ENCODE data around the gene RNF14.
"Not testable (repeated sequence)": the region's sequence is repeated elsewhere in the genome, so short reads cannot be mapped to it uniquely, and the experiment has no call there.

The RNF14 gene

DNA sequence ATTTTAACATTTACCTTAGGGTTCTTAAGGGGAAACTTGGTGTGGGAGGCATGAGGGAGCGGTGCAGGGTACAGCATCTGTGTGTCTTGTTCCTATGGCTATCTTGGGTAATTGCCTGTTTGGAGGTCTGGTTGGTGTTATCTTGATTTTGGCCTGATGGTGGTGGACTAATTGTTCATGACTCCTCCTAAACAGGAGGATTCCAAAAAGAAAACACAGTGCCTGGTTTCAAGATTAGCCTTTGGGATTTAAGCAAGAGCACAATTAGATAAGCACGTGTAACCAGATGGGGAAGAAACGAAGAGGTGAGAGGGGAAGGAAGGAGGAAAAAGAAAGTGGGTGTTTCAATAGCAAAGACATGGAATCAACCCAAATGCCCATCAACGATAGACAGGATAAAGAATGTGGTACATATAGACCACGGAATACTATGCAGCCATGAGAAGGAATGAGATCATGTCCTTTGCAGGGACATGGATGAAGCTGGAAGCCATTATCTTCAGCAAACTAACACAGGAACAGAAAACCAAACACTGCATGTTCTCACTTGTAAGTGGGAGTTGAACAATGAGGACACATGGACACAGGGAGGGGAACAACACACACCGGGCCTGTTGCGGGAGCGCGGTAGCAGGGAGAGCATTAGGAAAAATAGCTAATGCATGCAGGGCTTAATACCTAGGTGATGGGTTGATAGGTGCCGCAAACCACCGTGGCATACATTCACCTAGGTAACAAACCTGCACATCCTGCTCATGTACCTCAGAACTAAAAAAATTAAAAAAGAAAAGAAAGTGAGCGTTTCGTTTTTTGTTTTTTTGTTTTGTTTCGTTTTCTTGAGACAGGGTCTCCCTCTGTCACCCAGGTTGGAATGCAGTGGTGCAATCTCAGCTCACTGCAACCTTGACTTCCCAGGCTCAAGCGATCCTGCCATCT is 65.0 kb downstream of the RNF14 start:
- TF ChIP-seq ZNF8 (CRISPR knock-in tag; IDR thresholded peaks at IDR 0.05), result peak; percentile 59
- not testable (repeated sequence) for ATAC-seq

DNA sequence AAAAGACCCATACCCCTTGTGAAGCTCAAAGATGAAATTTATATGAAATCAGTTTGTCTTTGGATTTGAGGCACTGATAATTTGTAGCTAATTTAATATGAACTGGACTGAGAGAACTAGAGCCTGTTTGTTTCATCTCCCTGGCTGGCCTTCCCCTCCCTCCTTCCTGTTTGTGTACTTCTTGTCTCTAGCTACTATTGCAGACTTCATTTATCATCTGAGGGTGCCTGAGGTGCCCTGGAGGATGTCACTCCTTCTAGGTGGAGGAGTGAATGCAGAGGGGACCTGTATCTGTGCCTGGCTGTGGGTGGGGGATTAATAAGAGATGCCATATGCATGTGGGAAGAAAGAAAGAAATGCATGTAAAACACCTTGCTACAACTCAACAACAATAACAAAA is 66.1 kb downstream of the RNF14 start:
- TF ChIP-seq ZNF70 (CRISPR knock-in tag; IDR thresholded peaks at IDR 0.05), result no peak
- no peak for TF ChIP-seq TOX (CRISPR knock-in tag; IDR thresholded peaks at IDR 0.05; ENCODE audit: borderline replicate concordance)
- TF ChIP-seq, protein P1, sequence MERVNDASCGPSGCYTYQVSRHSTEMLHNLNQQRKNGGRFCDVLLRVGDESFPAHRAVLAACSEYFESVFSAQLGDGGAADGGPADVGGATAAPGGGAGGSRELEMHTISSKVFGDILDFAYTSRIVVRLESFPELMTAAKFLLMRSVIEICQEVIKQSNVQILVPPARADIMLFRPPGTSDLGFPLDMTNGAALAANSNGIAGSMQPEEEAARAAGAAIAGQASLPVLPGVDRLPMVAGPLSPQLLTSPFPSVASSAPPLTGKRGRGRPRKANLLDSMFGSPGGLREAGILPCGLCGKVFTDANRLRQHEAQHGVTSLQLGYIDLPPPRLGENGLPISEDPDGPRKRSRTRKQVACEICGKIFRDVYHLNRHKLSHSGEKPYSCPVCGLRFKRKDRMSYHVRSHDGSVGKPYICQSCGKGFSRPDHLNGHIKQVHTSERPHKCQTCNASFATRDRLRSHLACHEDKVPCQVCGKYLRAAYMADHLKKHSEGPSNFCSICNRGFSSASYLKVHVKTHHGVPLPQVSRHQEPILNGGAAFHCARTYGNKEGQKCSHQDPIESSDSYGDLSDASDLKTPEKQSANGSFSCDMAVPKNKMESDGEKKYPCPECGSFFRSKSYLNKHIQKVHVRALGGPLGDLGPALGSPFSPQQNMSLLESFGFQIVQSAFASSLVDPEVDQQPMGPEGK (CRISPR knock-in tag; IDR thresholded peaks at IDR 0.05; ENCODE audit: borderline replicate concordance), result no peak
- no peak for TF ChIP-seq ZFP3 (CRISPR knock-in tag; IDR thresholded peaks at IDR 0.05)
- TF ChIP-seq GLIS3 (CRISPR knock-in tag; IDR thresholded peaks at IDR 0.05), result no peak
- TF ChIP-seq, protein P2, sequence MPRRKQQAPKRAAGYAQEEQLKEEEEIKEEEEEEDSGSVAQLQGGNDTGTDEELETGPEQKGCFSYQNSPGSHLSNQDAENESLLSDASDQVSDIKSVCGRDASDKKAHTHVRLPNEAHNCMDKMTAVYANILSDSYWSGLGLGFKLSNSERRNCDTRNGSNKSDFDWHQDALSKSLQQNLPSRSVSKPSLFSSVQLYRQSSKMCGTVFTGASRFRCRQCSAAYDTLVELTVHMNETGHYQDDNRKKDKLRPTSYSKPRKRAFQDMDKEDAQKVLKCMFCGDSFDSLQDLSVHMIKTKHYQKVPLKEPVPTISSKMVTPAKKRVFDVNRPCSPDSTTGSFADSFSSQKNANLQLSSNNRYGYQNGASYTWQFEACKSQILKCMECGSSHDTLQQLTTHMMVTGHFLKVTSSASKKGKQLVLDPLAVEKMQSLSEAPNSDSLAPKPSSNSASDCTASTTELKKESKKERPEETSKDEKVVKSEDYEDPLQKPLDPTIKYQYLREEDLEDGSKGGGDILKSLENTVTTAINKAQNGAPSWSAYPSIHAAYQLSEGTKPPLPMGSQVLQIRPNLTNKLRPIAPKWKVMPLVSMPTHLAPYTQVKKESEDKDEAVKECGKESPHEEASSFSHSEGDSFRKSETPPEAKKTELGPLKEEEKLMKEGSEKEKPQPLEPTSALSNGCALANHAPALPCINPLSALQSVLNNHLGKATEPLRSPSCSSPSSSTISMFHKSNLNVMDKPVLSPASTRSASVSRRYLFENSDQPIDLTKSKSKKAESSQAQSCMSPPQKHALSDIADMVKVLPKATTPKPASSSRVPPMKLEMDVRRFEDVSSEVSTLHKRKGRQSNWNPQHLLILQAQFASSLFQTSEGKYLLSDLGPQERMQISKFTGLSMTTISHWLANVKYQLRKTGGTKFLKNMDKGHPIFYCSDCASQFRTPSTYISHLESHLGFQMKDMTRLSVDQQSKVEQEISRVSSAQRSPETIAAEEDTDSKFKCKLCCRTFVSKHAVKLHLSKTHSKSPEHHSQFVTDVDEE (CRISPR knock-in tag; IDR thresholded peaks at IDR 0.05), result no peak
- TF ChIP-seq ISL1 (CRISPR knock-in tag; IDR thresholded peaks at IDR 0.05), result no peak
- no peak for TF ChIP-seq ZNF565 (CRISPR knock-in tag; conservative IDR thresholded peaks at IDR 0.05; ENCODE audit: low read depth)
- TF ChIP-seq, protein P3, sequence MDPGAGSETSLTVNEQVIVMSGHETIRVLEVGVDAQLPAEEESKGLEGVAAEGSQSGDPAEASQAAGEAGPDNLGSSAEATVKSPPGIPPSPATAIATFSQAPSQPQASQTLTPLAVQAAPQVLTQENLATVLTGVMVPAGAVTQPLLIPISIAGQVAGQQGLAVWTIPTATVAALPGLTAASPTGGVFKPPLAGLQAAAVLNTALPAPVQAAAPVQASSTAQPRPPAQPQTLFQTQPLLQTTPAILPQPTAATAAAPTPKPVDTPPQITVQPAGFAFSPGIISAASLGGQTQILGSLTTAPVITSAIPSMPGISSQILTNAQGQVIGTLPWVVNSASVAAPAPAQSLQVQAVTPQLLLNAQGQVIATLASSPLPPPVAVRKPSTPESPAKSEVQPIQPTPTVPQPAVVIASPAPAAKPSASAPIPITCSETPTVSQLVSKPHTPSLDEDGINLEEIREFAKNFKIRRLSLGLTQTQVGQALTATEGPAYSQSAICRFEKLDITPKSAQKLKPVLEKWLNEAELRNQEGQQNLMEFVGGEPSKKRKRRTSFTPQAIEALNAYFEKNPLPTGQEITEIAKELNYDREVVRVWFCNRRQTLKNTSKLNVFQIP (CRISPR knock-in tag; IDR thresholded peaks at IDR 0.05; ENCODE audit: borderline replicate concordance, low read depth), result no peak
- TF ChIP-seq ESRRG (CRISPR knock-in tag; IDR thresholded peaks at IDR 0.05), result no peak
- TF ChIP-seq BACH2 (CRISPR knock-in tag; IDR thresholded peaks at IDR 0.05; ENCODE audit: borderline replicate concordance), result no peak
- TF ChIP-seq, protein P4, sequence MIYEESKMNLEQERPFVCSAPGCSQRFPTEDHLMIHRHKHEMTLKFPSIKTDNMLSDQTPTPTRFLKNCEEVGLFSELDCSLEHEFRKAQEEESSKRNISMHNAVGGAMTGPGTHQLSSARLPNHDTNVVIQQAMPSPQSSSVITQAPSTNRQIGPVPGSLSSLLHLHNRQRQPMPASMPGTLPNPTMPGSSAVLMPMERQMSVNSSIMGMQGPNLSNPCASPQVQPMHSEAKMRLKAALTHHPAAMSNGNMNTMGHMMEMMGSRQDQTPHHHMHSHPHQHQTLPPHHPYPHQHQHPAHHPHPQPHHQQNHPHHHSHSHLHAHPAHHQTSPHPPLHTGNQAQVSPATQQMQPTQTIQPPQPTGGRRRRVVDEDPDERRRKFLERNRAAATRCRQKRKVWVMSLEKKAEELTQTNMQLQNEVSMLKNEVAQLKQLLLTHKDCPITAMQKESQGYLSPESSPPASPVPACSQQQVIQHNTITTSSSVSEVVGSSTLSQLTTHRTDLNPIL (CRISPR knock-in tag; IDR thresholded peaks at IDR 0.05; ENCODE audit: low read depth), result no peak
- TF ChIP-seq, protein P5, sequence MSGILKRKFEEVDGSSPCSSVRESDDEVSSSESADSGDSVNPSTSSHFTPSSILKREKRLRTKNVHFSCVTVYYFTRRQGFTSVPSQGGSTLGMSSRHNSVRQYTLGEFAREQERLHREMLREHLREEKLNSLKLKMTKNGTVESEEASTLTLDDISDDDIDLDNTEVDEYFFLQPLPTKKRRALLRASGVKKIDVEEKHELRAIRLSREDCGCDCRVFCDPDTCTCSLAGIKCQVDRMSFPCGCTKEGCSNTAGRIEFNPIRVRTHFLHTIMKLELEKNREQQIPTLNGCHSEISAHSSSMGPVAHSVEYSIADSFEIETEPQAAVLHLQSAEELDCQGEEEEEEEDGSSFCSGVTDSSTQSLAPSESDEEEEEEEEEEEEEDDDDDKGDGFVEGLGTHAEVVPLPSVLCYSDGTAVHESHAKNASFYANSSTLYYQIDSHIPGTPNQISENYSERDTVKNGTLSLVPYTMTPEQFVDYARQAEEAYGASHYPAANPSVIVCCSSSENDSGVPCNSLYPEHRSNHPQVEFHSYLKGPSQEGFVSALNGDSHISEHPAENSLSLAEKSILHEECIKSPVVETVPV (CRISPR knock-in tag; IDR thresholded peaks at IDR 0.05), result no peak
- no peak for TF ChIP-seq PPARA (CRISPR knock-in tag; IDR thresholded peaks at IDR 0.05; ENCODE audit: borderline replicate concordance)
- no peak for TF ChIP-seq ARNTL (CRISPR knock-in tag; IDR thresholded peaks at IDR 0.05; ENCODE audit: borderline replicate concordance, low read depth)
- TF ChIP-seq ZC3H10 (CRISPR knock-in tag; IDR thresholded peaks at IDR 0.05), result no peak
- TF ChIP-seq OSR1 (CRISPR knock-in tag; IDR thresholded peaks at IDR 0.05), result no peak
- ATAC-seq, result no peak

DNA sequence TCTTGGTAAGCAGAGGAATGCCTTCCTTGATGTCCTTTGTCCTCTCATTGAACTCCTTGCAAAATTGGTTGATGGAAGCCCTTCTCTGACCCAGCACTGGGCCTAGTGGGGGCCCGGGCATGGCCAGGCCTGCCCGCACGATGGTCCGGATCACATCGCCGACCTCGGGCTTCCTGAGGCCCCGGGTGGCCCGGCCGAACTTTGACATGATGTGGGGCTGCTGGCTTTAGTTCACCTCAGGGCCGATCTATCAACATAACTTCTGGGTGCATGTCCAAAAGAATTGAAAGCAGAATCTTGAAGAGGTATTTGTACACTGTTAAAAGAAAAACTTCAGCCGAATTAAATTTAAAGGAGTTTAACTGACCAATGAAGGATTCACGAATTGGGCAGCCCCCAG is 68.0 kb downstream of the RNF14 start:
- TF ChIP-seq ZNF8 (CRISPR knock-in tag; IDR thresholded peaks at IDR 0.05), result no peak
- TF ChIP-seq, protein P3 (CRISPR knock-in tag; IDR thresholded peaks at IDR 0.05; ENCODE audit: borderline replicate concordance, low read depth), result no peak
- no peak for TF ChIP-seq CSDC2 (CRISPR knock-in tag; IDR thresholded peaks at IDR 0.05)
- TF ChIP-seq ZC3H10 (CRISPR knock-in tag; IDR thresholded peaks at IDR 0.05), result no peak
- TF ChIP-seq, protein P5 (CRISPR knock-in tag; IDR thresholded peaks at IDR 0.05), result no peak
- no peak for TF ChIP-seq ZNF70 (CRISPR knock-in tag; IDR thresholded peaks at IDR 0.05)
- no peak for TF ChIP-seq ZFP3 (CRISPR knock-in tag; IDR thresholded peaks at IDR 0.05)
- no peak for TF ChIP-seq PPARA (CRISPR knock-in tag; IDR thresholded peaks at IDR 0.05; ENCODE audit: borderline replicate concordance)
- ATAC-seq, result no peak
